NCI-H526 (cell line): ENCODE measurements around the gene SGF29.
"Not testable (repeated sequence)": the region's sequence is repeated elsewhere in the genome, so short reads cannot be mapped to it uniquely, and the experiment has no call there.

ENCODE experiments used
- DNase-seq, 2 experiments: peaks; one replicate each; lab custom pipeline; 2025; lab: John Stamatoyannopoulos, UW

SGF29 gene

DNA sequence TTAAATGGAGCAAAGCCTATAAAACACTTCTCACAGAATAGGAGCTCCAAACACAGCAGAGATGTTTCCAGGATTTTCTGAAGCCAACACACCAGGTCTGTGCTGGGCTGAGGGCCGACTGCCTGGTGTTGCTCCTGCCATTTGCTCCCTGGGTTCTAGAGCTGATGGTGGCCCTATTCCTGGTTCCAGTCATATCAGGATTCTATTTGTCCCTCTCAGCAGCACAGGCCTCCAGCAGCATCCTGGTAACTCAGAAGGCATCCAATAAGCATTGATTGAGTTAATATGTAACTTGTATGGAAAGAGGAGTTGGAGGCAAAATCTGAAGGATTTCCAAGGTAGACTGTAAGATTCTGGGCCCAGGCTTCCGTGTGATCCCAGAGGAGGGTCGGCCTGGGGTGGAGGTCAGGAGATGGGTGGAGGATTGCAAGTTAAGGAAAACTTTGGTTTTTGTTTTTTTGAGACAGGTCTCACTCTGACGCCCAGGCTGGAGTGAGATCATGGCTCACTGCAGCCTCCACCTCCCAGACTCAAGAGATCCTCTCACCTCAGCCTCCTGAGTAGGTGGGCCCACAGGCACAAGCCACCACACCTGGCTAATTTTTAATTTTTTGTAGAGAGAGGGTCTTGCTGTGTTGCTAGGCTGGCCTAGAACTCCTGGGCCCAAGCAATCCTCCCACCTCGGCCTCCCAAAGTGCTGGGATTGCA lies 20.6 kb upstream of the SGF29 start:
- no peak for DNase-seq

DNA sequence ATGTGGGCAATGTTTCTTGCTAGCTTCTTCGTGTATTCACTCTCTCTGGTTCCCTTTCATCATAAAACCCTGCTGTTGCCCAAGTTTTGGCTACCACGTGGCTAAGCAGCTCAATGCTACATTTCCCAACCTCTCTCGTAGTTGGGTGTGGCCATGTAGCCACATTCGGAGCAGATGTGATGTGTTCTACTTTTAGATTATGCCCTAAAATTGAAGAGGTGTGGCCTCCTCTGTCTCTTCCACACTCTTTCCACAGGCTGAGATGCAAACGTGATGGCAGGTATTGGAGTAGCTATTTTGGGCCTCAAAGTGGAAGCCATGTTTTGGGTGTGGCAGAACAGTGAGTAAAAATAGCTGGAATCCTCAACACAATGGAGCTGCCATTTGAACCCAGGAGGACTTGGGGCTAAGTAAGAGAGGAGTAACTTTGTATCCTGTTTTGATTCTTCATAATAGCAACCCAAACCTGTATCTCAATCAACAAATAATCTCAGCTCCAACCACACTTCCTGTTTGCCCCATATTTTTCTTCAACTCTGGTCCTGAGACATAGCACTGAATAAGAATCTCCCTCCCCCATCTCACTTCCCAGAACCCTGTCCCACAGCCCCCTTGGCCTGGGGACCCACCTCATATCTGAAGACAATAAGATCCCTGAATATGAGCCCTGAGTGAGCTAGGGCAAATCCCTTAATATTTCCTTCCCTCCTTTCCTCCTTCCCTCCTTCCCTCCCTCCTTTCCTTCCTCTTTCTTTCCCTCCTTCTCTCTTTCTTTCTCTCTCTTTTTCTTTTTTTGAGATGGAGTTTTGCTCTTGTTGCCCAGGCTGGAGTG lies 19.0 kb upstream of the SGF29 start:
- no peak for DNase-seq

DNA sequence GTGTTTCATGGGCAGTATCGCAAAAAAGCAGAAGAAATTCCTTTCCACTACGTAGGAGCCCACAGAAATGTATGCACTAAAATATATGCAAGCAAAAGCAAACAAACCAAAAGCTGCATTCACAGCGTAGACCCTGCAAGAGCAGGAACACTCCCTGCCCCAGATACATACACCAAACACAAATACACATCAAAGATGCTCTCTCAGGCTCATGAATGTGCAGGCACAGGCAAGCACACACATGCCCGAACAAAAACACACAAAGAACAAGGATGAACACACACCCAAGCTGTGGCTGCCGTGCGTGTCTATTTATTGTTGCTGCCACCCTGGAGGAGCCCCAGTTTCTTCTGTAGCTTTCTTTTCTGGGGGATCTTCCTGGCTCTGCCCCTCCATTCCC lies 16.6 kb upstream of the SGF29 start:
- DNase-seq: peak; percentile 12 to 24

DNA sequence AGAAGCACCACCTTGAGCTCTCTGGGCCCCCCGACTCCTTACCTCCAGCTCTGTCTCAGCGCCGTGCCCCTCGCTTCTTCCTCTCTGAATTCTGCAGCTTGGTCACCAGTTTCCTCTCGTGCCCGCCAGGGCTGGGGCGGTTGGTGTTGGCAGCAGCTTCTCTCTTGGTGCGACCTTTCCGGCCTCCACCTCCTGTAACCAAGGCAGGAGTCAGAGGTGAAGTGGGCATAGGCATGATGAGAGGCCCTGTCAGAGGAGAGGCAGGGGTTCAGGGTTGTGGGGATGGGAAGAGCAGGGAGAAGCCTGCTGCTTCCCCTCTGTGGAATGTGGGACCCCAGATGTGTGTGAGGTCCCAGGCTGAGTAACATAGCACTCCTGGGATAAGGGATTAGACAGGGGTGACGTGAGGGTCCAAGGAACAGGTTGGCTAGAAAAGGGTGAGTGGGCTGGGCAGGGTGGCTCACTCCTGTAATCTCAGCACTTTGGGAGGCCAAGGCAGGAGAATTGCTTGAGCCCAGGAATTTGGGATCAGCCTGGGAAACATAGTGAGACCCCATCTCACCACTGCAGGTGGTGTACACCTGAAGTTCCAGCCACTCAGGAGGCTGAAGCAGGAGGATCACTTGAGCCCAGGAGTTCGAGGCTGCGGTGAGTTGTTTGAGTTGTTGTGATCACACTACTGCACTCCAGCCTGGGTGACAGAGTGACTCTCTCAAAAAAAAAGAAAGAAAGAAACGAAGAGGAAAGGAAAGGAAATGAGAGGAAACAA lies 15.6 kb upstream of the SGF29 start:
- DNase-seq: no peak

DNA sequence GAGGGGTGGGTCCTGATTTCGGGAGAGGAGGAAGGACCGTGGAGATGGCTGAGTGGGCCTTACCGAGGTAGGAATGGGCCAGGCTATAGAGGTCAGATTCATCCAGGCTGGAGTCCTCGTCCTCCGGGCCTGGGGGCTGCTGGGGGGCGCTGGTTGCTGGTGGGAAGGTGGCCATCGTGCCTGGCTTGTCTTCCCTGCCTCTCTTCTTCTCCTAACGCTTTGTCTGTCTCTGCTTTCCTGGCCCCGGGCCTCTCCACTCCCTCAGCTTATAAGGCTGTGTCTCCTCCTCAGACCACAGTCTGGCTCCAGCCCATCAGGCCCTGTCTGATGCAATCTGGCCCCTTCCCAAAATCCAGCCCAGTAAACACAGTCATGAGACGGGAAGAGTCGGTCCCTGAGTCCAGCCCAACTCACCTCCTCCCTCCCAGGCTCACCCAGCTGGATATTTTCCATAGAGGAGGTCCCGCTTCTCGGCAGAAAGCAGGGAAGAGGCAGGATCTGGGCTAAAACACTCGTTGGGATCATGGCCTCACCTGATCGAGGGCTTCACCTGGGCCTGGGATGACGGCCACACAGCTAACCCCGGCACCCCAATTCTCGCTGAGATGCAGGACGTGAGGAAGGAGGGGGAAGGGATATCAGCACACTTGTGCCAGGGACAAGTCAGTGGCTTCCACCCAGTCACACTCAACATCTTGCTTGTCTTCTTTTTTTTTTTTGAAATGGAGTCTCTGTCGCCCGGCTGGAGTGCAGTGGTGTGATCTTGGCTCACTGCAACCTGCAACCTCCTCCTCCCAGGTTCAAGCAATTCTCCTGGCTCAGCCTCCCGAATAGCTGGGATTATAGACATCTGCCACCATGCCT lies 14.8 kb upstream of the SGF29 start, which contains the start of gene NUPR1:
Gene NUPR1, minus strand, starts transcription at position 242 of the 864 bp plus-strand sequence. Its CDS starts 67 bp downstream, at position 175.
- no peak for DNase-seq

DNA sequence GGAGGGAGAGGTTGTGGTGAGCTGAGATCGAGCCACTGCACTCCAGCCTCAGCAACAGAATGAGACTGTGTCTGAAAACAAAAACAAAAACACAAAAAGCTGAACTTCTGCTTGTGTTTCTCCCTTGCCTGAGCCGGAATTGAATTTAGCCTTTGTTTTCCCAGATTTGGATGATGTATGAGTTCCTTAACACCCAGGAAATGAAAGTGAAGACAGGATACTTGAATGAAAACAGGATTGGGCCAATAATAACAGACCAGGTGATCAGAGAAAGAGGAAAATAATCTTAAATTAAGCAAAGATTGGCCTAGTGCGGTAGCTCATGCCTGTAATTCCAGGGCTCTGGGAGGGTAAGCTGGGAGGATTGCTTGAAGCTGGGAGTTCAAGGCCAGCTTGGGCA lies 13.4 kb upstream of the SGF29 start:
- no peak for DNase-seq

DNA sequence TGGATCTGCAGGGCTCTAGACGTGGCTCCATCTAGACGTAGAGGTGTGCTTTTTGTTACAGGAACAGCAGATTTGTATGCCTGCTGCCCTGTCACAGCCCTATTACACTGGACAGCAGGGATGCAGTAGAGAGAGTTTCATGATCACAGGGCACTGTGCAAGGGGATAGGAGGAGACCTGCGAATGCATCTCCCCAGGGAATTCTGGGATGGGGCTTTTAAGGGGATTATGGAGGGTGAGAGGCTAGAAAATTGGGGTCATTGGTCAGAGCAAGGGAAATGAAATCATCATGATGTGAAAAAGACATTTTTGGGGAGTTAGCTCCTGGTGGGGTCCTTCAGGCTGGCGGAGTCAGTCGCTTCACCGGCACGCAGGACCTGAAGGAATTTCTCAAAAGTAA lies 11.1 kb upstream of the SGF29 start:
- DNase-seq: no peak

DNA sequence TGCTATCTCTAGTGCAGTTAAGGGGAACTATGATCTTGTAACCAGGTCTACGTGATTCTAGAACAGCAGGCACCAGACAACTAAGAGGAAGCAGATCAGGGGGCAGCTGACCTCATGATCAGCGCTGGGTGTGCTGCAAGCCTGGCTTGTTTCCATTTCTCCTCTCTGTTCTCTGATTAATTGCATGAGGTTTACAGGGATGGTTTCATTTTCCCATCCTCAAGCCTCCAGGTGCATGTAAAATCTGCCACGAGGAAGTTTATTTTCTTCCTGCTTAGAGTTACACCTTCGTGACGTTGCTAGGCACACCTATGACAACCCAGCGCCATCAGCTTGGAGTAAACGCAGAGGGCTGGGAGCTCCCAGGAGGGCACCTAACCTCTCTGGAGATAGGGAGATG lies 10.6 kb upstream of the SGF29 start:
- peak in 1 of 2 experiments; percentile 46 for DNase-seq

DNA sequence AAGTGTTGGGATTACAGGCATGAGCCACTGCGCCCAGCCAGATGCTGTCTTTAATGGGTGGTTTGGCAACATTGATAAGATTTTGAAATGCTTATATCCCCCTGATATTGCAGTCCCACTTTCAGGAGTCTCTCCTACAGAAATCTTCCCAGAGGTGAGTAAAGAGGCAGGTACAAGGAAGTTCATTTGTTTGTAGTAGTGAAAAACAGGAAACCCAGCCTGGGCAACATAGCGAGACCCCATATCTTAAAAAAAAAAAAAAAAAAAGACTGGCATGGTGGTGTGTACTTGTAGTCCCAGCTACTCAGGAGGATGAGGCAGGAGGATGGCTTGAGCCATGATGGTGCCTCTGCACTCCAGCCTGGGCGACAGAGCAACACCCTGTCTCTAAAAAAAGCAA lies 8.7 kb upstream of the SGF29 start:
- no peak for DNase-seq

DNA sequence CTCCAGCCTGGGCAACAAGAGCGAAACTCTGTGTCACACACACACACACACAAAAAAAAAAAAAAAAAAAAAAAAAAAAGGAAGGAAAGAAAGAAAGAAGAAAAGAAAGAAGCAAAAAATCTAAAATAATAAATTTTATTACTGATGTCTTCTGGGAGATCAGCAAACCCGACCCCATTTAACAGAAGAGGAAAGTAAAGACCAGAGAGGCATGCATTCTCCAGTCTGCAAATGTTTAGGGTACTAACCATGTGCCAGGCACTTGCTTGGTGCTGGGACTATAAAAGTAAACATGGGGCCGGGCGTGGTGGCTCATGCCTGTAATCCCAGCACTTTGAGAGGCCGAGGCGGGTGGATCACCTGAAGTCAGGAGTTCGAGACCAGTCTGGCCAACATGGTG lies 7.8 kb upstream of the SGF29 start:
- not testable (repeated sequence) for DNase-seq

DNA sequence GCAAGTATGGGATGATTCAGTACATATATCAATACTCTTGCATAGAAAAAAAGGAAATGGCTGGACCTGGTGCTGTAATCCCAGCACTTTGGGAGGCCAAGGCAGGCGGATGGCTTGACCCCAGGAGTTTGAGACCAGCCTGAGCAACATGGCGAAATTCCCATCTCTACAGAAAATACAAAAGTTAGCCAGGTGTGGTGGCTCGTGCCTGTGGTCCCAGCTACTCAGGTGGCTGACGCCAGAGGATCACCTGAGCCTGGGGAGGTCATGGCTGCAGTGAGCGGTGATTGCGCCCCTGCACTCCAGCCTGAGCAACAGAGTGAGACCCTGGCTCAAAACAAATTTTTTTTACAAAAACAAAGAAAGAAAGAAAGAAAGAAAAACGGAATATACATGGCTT lies 7.1 kb upstream of the SGF29 start:
- no peak for DNase-seq

DNA sequence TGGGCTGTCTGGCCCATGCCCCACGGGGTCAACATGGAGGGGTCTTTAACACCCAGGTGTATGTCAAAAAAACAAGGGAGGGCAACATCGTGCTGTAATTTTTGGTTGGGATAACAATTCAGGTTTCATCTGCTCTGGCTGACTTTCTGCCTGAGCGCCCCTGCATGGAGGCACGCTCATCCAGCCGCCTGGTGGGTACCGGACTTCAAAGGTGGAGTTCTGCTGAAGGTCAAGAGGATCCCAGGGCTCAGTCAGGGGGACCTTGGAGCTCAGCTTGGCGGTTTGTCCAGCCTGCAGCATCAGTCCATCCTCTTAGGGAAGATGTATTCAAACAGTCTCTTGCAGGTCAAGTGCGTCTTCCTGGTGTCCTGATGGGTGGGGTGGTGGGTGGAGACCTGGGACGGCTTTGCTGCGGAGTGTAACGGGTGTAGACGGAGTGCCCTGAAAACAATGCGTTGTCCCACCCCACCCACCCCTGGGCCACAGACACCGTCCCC lies 5.4 kb upstream of the SGF29 start:
- DNase-seq: no peak

DNA sequence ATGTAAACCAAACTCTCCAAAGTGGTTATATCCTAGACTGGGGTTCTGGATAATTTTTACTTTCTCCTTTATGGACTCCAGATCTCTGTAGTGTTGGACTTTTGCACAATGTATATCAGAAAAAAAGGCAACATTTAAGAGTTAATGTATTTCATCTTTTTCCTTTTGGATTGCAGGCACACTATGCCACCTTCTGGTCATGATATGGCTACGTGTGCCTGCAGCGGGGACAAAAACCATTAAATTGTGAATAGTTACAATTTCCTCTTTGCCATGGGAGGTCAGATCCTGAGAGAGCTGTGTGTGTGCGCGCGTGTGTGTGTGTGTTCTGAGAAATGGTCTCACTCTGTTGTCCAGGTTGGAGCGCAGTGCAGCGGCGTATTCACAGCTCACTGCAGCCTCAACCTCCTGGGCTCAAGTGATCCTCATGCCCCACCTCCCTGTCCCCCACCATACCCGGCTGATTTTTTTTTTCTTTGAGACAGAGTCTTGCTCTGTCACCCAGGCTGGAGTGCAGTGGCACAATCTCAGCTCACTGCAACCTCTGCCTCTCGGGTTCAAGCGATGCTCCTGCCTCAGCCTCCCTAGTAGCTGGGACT lies 4.3 kb upstream of the SGF29 start:
- peak in 1 of 2 experiments; percentile 38 for DNase-seq

DNA sequence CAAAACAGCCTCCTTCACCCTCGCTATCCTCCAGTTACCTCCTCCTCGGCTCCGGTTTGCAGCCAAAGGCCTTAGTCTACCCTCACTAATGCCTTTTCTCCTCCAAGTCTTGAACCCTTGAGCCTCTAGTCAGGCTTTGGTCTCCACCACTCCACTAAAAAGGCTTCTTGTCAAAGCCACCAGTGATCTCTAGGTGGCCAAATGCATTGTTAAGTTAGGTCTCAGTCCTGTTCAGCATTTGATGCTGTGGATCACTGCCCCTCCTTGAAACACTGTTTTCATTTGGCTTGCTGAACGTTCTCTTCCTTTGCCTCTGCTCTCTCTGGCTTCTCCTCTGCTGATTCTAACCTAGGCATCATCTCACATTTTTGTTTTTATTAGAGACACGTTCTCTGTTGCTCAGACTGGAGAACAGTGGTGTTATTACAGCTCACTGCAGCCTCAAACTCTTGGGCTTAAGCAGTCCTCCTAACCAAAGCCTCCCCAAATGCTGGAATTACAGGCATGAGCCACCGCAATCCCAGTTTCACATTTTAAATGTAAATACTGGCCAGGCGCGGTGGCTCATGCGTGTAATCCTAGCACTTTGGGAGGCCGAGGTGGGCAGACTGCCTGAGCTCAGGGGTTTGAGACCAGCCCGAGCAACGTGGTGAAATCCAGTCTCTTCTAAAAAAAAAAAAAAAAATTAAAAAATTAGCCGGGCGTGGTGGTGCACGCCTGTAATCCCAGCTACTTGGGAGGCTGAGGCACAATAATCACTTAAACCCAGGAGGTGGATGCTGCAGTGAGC lies 1.1 kb downstream of the SGF29 start:
- DNase-seq: no peak

DNA sequence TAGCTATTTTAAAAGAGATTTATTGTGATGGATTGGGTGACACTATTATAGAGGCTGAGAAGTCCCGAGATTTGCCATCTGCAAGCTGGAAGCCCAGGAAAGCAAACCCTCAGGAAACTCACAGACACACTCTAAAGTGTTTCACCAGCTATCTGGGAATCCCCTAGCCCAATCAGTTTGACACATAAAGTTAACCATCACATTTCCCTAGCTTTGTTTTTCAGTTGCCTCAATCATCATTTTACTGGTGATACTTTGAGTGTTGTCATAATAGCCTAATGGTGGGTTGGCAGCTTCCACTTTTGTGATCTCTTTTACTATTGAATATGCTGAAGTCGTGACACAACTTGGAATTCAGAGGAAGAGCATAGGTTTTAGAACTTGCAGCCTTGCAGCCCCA lies 1.8 kb downstream of the SGF29 start:
- DNase-seq: no peak

DNA sequence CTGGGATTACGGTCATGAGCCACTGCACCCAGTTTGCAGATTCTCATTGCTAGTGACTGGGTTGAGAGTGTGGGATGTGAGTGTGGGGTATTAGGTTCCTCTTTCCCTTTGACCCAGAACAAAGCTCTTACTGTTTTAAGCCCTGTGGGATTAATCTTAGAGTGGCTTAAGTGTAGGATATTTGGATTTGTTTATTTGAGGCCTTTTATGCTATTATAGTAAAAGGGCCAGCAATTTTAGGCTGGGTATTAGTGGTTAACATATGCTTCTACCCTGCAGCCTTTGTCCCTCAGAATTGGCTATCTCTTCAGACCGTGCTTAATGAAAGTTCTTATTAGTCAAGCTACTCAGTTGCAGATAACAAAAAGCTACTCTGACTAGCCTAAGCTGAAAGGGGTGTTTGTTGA lies 3.2 kb downstream of the SGF29 start:
- no peak for DNase-seq

DNA sequence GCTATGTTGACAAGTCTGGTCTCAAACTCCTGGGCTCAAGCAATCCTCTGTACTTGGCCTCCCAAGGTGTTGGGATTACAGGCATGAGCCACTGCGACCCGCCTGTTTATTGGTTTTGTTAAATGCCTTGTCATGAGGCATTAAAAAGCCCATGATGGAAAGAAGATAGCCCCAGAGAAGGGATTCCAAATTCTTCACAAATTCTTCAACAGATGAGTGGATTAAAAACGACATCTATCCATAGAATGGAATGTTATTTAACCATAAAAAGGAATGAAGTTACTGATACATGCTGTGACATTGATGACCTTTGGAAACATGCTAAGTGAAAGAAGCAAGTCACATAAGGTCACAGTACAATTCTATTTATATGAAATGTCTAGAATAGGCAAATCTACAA lies 4.7 kb downstream of the SGF29 start:
- DNase-seq: no peak

DNA sequence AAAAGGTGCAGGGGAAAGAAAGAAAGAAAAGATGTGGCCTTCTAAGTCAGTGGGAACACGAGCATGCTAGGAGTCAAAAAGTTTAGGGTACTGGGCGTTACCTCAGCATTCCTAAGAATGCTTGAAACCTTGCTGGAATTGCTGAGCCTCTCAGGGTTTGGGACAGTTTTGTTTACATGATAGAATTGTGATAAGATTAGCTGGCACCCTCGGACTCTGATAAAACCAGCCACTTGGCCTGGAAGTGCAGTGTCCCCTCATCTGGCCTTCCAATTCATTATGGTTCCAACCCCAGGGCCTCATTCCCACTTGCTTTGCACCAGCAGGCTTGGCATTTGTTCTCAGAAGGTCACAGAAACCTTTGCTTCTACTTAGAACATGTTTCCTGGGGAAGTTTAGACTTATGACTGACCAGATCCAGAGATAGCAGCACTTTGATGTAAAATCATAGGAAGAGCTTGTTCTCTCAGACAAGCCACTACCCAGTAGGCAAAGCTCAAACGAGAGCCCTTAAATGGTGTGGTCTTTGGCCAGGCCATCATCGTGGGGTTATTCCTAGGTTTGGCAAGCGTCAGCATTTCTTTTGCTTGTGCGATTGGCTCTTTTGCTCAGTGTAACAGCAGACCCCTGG lies 8.0 kb downstream of the SGF29 start:
- DNase-seq: no peak

DNA sequence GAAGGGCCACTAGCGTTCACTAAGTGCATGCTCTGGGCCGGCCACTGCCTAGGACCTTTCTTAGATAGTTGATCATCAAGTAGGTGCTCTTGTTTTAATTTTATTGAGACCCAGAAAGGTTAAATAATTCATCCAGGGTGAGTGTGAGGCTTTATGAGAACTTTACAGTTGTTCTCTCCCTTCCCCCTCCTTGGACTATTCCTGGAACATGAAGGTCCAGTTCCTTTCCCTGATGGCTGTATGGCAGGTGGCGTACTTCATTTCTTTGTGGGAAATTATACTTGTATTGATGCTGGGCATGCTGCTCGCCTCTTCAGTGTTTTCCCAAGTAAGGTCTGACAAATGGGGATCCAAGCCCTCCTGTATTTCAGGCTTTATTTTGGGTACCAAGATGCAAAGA lies 8.5 kb downstream of the SGF29 start:
- no peak for DNase-seq

DNA sequence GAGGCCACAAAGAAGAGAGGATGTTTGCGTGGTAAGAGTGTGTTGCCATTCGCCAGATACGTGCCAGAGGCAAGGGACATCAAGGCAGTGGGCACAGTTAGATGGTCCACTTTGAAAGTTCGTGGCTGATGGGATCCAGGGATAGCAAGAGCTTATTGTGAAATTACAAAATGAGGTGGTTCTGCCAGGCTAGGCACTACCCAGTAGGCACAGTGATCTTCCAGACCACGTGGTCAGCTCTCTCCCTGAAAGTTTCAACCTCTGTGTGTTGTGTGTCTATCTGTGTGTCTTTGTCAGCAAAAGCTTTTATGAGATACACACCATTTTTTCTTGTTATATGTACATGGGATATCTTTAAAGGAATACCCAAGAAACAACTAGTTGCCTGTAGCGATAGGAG lies 9.5 kb downstream of the SGF29 start:
- DNase-seq: no peak
